GM19463 (cell line): ENCODE measurements around the gene BBC3.
"Not testable (repeated sequence)": the region's sequence is repeated elsewhere in the genome, so short reads cannot be mapped to it uniquely, and the experiment has no call there.

Source experiments
- ATAC-seq: cut with Tn5 transposase; IDR thresholded peaks from one replicate; pipeline ENCODE4 v1.9.1; 2021; ENCODE audit warnings: mild to moderate bottlenecking, moderate library complexity; ENCODE audit not compliant: unreplicated experiment

The BBC3 gene, protein sequence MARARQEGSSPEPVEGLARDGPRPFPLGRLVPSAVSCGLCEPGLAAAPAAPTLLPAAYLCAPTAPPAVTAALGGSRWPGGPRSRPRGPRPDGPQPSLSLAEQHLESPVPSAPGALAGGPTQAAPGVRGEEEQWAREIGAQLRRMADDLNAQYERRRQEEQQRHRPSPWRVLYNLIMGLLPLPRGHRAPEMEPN

GRCh38 chr19:47230921-47231214 lies at the start of gene BBC3:
TSS of gene BBC3 (minus strand) at chr19:47231199. CDS start at chr19:47228431, 2,768 bp downstream.
- ATAC-seq = no peak

DNA sequence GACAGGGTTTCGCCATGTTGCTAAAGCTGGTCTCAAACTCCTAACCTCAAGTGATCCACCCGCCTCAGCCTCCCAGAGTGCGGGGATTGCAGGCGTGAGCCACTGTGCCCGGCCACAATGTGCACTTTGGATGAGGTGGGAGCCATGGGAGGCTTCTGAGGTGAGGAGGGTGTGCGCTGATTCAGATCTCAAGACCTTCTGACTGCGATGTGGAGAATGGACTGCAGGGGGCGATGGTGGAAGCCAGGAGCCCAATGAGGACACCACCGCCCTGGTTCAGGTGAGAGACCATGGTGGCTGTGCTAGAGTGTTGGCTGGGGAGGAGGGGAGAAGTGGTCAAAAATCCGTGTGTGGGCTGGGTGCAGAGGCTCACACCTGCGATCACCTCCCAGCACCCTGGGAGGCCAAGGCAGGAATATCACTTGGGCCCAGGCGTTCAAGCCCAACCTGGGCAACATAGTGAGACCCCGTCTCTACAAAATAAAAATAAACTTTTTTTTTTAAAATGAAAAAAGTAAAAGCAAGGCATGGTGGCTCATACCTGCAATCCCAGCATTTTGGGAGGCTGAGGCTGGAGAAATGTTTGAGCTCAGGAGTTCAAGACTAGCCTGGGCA lies 49.3 kb upstream of the BBC3 start:
- ATAC-seq = no peak

- ATAC-seq = not testable (repeated sequence)
Measured at GRCh38 chr19:47276513-47276912, 45.5 kb upstream of the BBC3 start.

DNA sequence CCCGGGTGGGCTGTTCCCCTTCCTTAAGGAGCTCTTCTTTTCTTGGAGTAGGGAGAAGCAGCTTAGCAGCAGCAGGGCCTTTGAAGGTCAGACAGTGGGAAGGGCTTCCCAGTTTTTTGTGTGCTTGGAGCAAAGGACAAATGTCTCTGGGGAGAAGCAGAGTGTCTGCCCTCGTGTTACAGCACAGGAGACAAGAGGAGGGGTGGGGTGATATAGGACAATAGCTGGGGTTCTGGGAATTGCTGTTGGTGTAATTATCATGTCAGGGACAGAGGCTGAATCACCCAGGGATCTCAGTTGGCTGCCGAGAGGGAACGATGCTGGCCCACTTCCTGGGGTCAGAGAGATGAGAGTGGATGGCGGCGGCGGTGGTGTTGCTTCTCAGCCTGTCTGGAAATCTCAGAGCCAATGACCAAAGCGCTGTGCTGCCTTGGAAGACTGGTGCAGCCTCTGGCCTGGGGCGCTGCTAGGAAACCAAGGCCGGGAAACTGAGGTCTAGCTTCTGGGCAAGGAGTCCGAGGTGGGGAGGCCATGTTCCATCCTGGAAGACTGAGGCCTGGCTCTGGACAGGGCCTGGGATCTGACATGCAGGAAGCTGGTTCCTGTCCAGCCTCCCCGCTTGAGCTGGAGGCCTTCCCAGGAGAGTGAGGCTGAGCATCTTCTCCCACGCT lies 44.9 kb upstream of the BBC3 start:
- ATAC-seq = no peak

DNA sequence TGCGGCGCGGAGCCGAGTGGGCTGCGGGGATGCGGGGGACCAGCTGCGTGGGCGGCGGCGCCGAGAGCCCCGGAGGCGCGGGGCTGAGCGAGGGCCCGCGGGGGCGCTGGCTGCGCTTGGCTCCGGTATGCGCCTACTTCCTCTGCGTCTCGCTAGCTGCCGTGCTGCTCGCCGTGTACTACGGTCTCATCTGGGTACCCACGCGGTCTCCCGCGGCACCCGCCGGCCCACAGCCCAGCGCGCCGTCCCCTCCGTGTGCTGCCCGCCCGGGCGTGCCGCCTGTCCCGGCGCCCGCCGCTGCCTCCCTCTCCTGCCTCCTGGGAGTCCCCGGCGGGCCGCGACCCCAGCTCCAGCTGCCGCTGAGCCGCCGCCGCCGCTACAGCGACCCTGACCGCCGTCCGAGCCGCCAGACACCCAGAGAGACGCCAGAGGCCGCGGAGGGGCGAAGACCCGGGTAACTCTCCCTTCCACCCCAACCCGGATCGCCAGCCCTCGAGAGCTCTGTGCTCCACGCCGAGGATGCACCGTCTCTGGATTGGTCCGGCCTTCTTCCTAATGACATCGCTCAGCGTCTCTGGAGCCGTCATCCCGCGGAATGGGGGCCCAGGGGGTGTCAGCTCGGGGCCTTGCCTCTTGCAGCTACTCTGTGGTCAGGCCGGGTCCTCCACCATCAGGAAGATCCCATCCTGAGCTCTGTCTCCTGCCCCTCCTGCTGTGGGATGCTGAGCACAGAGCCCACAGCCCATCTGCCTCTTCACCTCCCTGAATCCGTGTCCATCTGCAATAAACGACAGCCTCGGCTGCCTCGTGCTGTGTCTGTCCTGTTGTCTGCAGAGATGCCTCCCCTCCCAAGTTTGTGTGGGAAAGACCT lies 44.1 kb upstream of the BBC3 start:
- ATAC-seq = no peak

- ATAC-seq = peak; percentile 44
Measured at GRCh38 chr19:47274071-47274890, 43.3 kb upstream of the BBC3 start, which contains the start of gene INAFM1. TSS of gene INAFM1 (plus strand) at chr19:47274885. CDS start at chr19:47274920, 35 bp downstream.

DNA sequence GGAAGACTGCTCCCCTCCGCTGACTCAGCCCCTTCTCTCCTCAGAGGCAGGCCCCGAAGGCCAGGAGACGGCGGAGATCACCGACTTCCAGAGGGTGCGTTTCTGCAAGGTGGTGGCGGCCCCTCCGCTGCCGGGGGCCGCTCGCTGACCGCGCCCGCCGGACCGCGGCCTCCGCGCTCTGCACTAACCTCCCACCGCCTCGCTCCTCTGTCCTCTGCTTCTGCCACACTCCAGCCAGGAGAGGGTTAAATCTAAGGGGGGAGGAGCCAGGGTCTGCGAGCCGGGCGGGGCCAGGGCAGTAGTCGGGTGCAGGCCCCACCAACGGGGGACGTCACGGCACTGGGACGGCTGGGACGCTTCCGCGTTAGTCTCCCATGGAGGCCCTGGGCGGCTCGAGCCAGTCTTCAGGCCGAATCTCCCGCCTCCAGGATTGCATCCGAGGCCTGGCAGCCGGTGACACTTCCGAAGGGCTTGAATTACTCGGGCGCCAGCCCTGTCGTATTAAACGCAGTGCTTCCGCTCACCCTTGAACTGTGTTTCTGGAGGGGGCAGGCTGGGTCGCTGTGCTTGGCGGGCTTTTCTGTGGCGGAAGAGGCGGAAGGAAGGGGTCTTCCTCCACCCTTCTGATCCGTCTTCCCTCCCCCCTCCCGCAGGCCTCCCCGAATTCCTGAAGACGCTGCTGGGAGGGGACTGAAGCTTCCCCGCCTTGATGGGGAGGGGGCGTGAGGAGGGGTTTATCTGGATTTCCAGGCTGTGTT lies 42.5 kb upstream of the BBC3 start:
- ATAC-seq = peak; percentile 70

DNA sequence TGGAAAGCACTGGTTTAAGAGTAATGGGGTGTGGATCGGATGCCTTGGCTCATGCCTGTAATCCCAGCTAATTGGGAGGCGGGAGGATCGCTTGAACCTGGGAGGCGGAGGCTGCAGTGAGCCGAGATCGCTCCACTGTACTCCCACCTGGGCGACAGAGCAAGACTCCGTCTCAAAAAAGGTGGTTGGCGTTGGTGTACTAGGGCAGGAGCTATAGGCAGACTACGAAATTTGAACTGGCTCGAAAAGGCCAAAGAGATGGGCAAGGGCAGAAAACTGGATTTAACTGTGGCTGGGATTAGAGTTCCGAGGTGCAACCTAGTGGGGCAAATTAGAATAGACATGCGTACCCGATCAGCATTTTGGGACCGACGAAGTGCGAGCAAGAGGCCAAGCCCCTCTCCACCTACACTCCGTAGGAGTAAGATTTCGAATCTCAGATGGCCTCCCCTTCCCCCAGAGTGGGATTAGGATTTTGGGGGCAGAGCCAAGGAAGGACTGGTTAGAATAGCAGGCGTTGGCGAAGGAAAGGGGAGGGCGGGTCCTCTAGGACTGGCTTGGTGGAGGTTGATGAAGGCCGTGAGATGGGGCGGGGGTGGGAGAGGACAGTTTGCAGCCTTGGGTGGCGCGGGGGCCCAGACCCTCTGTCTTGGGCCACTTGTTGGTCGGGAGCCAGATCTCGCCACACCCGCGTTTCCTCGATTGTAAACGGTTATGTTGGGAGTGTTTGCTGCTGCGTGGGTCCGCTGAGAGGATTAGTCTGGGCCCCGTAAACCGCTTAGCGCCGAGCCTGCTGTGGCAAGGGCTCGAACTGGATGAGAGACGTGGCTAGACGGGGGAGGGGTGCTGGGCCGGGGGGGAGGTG lies 41.7 kb upstream of the BBC3 start:
- ATAC-seq = no peak

DNA sequence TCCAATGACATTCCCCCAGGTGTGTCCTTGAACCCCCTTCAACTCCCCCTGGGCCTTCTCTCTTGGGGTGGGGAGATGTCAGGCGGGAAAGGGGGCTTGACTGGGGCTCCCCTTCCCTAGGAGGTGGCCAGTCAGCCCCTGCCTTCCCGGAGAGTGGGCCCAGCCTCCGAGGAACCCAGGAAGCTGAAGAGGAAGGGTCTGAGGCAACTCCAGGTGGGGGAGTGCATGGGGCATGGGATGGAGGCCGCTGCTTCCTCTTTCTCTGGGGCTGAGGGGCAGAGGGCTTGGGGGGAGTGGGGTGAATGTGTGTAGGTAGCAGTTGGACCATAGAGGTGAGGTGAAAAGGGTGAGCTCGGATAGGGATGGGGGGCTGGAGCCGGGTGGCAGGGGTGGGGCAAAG lies 41.0 kb upstream of the BBC3 start:
- no peak for ATAC-seq

DNA sequence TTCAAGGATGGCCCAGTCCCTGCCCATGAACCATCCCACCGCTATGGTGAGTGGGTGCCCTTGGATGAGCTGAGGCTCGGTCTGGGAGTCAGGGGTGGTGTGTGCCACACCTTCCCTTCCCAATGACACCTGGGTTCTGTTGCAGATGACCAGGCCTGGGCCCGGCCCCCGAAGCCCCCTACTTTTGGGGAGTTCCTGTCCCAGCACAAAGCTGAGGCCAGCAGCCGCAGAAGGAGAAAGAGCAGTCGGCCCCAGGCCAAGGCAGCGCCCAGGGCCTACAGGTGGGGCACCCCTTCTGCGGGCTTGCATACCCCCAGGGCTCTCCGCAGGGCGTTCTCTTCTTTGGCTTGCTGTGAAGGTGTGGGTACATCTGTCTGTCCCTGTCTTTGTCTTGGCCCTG lies 39.4 kb upstream of the BBC3 start:
- ATAC-seq = no peak

DNA sequence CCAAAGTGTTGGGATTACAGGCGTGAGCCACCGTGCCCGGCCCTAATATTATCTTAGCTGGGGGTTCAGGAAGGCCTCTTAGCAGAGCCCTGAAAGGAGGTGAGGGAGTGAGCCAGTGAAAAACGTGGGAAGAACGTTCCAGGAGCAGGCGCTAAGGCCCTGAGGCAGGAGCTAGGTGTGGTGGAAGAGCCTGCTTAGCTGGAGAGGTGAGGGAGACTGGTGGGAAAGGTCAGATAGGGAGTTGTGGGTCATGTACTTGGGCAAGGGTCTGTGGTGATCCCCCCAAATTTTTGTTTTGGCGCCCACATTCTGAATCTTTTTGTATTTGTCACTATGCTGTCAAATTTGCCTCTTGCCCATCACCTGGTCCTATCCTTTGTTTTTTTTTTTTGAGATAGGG lies 38.6 kb upstream of the BBC3 start:
- ATAC-seq = no peak

GRCh38 chr19:47268028-47268427 lies 37.0 kb upstream of the BBC3 start:
- ATAC-seq = no peak

GRCh38 chr19:47267350-47267759 lies 36.4 kb upstream of the BBC3 start:
- ATAC-seq = no peak

- no peak for ATAC-seq
Measured at GRCh38 chr19:47266401-47266941, 35.5 kb upstream of the BBC3 start.

GRCh38 chr19:47264629-47265028 lies 33.6 kb upstream of the BBC3 start:
- no peak for ATAC-seq

DNA sequence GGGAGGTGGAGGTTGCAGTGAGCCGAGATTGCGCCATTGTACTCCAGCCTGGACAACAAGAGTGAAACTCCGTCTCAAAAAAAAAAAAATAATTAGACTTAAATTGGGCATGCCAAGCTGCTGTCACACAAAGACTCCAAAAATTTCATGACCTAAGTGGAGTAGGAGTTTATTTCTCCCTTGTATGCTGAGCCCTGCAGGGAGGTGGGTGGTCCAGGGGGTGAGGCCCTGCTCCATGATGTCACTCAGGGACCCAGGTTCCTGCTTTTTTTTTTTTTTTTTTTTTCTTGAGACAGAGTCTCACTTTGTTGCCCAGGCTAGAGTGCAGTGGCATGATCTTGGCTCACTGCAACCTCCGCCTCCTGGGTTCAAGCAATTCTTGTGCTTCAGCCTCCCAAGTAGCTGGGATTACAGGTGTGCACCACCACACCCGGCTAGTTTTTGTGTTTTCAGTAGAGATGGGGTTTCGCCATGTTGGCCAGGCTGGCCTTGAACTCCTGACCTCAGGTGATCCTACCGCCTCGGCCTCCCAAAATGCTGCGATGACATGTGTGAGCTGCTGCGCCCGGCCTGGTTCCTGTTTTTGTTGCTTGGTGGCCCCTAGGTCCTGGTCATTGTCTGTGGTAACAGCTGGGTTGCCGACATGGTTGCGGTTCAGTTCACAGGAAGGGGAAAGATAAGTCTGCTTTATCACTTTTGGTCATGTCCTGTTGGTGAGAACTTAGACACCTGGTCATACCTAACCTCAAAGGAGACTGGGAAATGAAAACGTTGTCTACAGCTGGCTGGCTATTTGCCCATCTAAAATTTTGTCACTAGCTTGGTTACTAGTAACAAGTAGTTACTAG lies 31.2 kb upstream of the BBC3 start:
- ATAC-seq = peak; percentile 68

GRCh38 chr19:47260476-47260875 lies 29.5 kb upstream of the BBC3 start:
- no peak for ATAC-seq
